ENCODE measurements around the gene DOP1B. TPM values are rescaled to one million over a fixed set of nuclear protein-coding genes. Genes with fewer than 3 reads are reported as not detected.

Gene DOP1B
- polyA plus RNA-seq (2011; rRNA removed) (6.2 and 8.5 TPM in 2 replicates), polyA minus RNA-seq (2011; rRNA and poly(A)+ RNA removed) (9.0 and 12.8 TPM in 2 replicates)

- DNase-seq (ENCODE audit: low read depth): no peak
- TF ChIP-seq CTCF (IDR thresholded peaks at IDR 0.05; ENCODE audit: insufficient read depth, low read depth, low read length): no peak
- Histone ChIP-seq H3K4me3 (ENCODE audit: low read depth, low read length) (peak within 1 kb of the TSS; percentile 91), H3K27me3 (ENCODE audit: control insufficient read depth, insufficient read depth, low read length) (no peaks in the 10 kb centered on the region), H3K36me3 (ENCODE audit: control insufficient read depth, insufficient read depth, low read length) (peaks cover 2% of the 10 kb centered on the region; the same call in 1 of the 2 replicates)
- ChIA-PET POLR2A (interaction anchor here (0.6 kb wide), 1 partner anchor 46 kb away, joined by 3 read pairs; no protein-coding TSS in a partner anchor), CTCF (no interaction called here)
Measured at GRCh38 chr21:36156815-36157670, at the start of gene DOP1B. Gene DOP1B (plus strand): TSS chr21:36156824. CDS start chr21:36164734, 7,910 bp downstream.

GRCh38 chr21:36109868-36110267 is 46.8 kb upstream of the DOP1B start:
- Histone ChIP-seq H3K4me3 (ENCODE audit: low read depth, low read length) (no peak overlapping the region), H3K36me3 (ENCODE audit: control insufficient read depth, insufficient read depth, low read length) (no peaks in the 10 kb centered on the region), H3K27me3 (ENCODE audit: control insufficient read depth, insufficient read depth, low read length) (0 out of 2 replicates have a peak, but pooled peaks cover 1% of the 10 kb centered on the region)
- CTCF ChIA-PET: interaction anchor here (1.1 kb wide), 1 partner anchor 81 kb away, joined by 3 read pairs; no protein-coding TSS in a partner anchor
- no peak for TF ChIP-seq CTCF (IDR thresholded peaks at IDR 0.05; ENCODE audit: insufficient read depth, low read depth, low read length)
- no peak for DNase-seq (ENCODE audit: low read depth)
- POLR2A ChIA-PET: interaction anchor here (0.5 kb wide), 1 partner anchor 27 kb away, joined by 13 read pairs; no protein-coding TSS in a partner anchor

GRCh38 chr21:36111238-36111637 is 45.4 kb upstream of the DOP1B start:
- H3K36me3 ChIP-seq (ENCODE audit: control insufficient read depth, insufficient read depth, low read length): no peaks in the 10 kb centered on the region
- CTCF ChIA-PET: no interaction called here
- POLR2A ChIA-PET: no interaction called here
- 0 out of 2 replicates have a peak, but pooled peaks cover 1% of the 10 kb centered on the region for H3K27me3 ChIP-seq (ENCODE audit: control insufficient read depth, insufficient read depth, low read length)
- no peak for TF ChIP-seq CTCF (IDR thresholded peaks at IDR 0.05; ENCODE audit: insufficient read depth, low read depth, low read length)
- no peak for DNase-seq (ENCODE audit: low read depth)
- H3K4me3 ChIP-seq (ENCODE audit: low read depth, low read length): no peak overlapping the region

- CTCF ChIA-PET: interaction anchor here (0.6 to 3.3 kb wide), 17 partner anchors 9 to 1306 kb away, joined by 3 to 32 read pairs (median 4); partner anchors contain the start of genes CBR1 and SETD4
- no peak overlapping the region for H3K4me3 ChIP-seq (ENCODE audit: low read depth, low read length)
Measured at GRCh38 chr21:36113647-36114428, 42.8 kb upstream of the DOP1B start.

More at GRCh38 chr21:36113647-36114428, 42.8 kb upstream of the DOP1B start:
- POLR2A ChIA-PET: interaction anchor here (0.5 kb wide), 1 partner anchor 26 kb away, joined by 3 read pairs; no protein-coding TSS in a partner anchor
- no peak for DNase-seq (ENCODE audit: low read depth)
- Histone ChIP-seq H3K36me3 (ENCODE audit: control insufficient read depth, insufficient read depth, low read length) (no peaks in the 10 kb centered on the region), H3K27me3 (ENCODE audit: control insufficient read depth, insufficient read depth, low read length) (0 out of 2 replicates have a peak, but pooled peaks cover 1% of the 10 kb centered on the region)
- TF ChIP-seq CTCF (IDR thresholded peaks at IDR 0.05; ENCODE audit: insufficient read depth, low read depth, low read length): no peak
